ENCODE data around the gene FBXO10.
"Not testable (repeated sequence)": the region's sequence is repeated elsewhere in the genome, so short reads cannot be mapped to it uniquely, and the experiment has no call there.

Gene FBXO10

GRCh38 chr9:37575921-37576721, at the start of gene FBXO10:
Gene FBXO10 (minus strand): TSS chr9:37576380. CDS start chr9:37541768, 34,612 bp downstream.
- DNase-seq: no peak

- no peak for DNase-seq
Observed at GRCh38 chr9:37625758-37626147, 49.6 kb upstream of the FBXO10 start.

GRCh38 chr9:37625036-37625757, 49.0 kb upstream of the FBXO10 start:
- no peak for DNase-seq

GRCh38 chr9:37624073-37624472, 47.9 kb upstream of the FBXO10 start:
- no peak for DNase-seq

- DNase-seq: no peak
Observed at GRCh38 chr9:37623267-37623666, 47.1 kb upstream of the FBXO10 start.

GRCh38 chr9:37622462-37622861, 46.3 kb upstream of the FBXO10 start:
- no peak for DNase-seq

- no peak for DNase-seq
Observed at GRCh38 chr9:37621273-37622121, 45.3 kb upstream of the FBXO10 start.

- DNase-seq: no peak
Observed at GRCh38 chr9:37620396-37620795, 44.2 kb upstream of the FBXO10 start.

GRCh38 chr9:37619806-37620205, 43.6 kb upstream of the FBXO10 start:
- DNase-seq: no peak

- no peak for DNase-seq
Observed at GRCh38 chr9:37618817-37619216, 42.6 kb upstream of the FBXO10 start.

GRCh38 chr9:37617832-37618231, 41.7 kb upstream of the FBXO10 start:
- no peak for DNase-seq

- no peak for DNase-seq
Observed at GRCh38 chr9:37617161-37617560, 41.0 kb upstream of the FBXO10 start.

- no peak for DNase-seq
Observed at GRCh38 chr9:37611961-37612360, 35.8 kb upstream of the FBXO10 start.

- DNase-seq: no peak
Observed at GRCh38 chr9:37611014-37611413, 34.8 kb upstream of the FBXO10 start.

- DNase-seq: no peak
Observed at GRCh38 chr9:37609735-37610397, 33.7 kb upstream of the FBXO10 start.

- DNase-seq: no peak
Observed at GRCh38 chr9:37608250-37608649, 32.1 kb upstream of the FBXO10 start.

GRCh38 chr9:37604296-37604695, 28.1 kb upstream of the FBXO10 start:
- DNase-seq: no peak

GRCh38 chr9:37602817-37603216, 26.6 kb upstream of the FBXO10 start:
- no peak for DNase-seq

- DNase-seq: not testable (repeated sequence)
Observed at GRCh38 chr9:37602061-37602460, 25.9 kb upstream of the FBXO10 start.

- DNase-seq: no peak
Observed at GRCh38 chr9:37596504-37596903, 20.3 kb upstream of the FBXO10 start.

- no peak for DNase-seq
Observed at GRCh38 chr9:37593883-37594448, 17.8 kb upstream of the FBXO10 start.
